Heart left ventricle (tissue), 16 donors: ENCODE measurements around the gene PCP2. TPM values are rescaled to one million over a fixed set of nuclear protein-coding genes. Genes with fewer than 3 reads are reported as not detected.

Experiments used
- ATAC-seq, 4 donors: fragments of 200-7000 bp; cut with Tn5 transposase; one replicate each; pipeline ENCODE4 v1.9.1; 2020 to 2022; ENCODE audit warnings: moderate library complexity in 4 of 4, mild to moderate bottlenecking in 3 of 4, moderate number of reproducible peaks in 1 of 4
- DNase-seq, 5 donors: peaks; one replicate each; pipeline ENCODE4 v3.0.0-alpha.2; 2020
- H3K27ac ChIP-seq, 12 donors: fragments of 200-600 bp; sonication (generic) in 4 of 12; one replicate each; pipeline versions ENCODE4 v1.5.0 to v1.8.0; 2016 to 2022; ENCODE audit warnings: mild to moderate bottlenecking in 2 of 12
- H3K27me3 ChIP-seq, 9 donors: fragments of 200-600 bp; sonication (generic) in 2 of 9; one replicate each; pipeline versions ENCODE4 v1.5.1 to v1.8.0; 2016 to 2022; ENCODE audit warnings: mild to moderate bottlenecking in 3 of 9
- H3K36me3 ChIP-seq, 9 donors: fragments of 200-600 bp; sonication (generic) in 2 of 9; one replicate each; pipeline versions ENCODE4 v1.5.0 to v1.8.0; 2018 to 2022; ENCODE audit warnings: mild to moderate bottlenecking in 2 of 9
- H3K4me1 ChIP-seq, 12 donors: fragments of 200-600 bp; sonication (generic) in 4 of 12; one replicate each; pipeline versions ENCODE4 v1.5.0 to v1.8.0; 2016 to 2022; ENCODE audit warnings: mild to moderate bottlenecking in 3 of 12
- H3K4me3 ChIP-seq, 12 donors: fragments of 200-600 bp; sonication (generic) in 4 of 12; one replicate each; pipeline versions ENCODE4 v1.5.0 to v1.8.0; 2017 to 2022; ENCODE audit warnings: mild to moderate bottlenecking in 9 of 12, moderate library complexity in 4 of 12
- H3K9me3 ChIP-seq, 12 donors: fragments of 200-600 bp; sonication (generic) in 4 of 12; one replicate each; pipeline versions ENCODE4 v1.5.0 to v1.8.0; 2016 to 2022; ENCODE audit warnings: mild to moderate bottlenecking in 1 of 12
- POLR2A ChIP-seq, 2 donors: fragments of 450-650 bp; IDR thresholded peaks; one replicate each; pipeline ENCODE4 v1.6.1; 2017; ENCODE audit warnings: antibody characterized with exemption in 2 of 2, mild to moderate bottlenecking in 2 of 2, moderate library complexity in 2 of 2
- WGBS, 4 donors: extraction: QIAGEN DNeasy Blood & Tissue Kit in 2 of 4; methylation state at CpG; one replicate each; pipeline versions ENCODE4 v1.1.5 to v1.1.7; 2013 to 2018; 5-methylcytosine and 5-hydroxymethylcytosine counted together
- intact Hi-C, 10 donors: fragments of 100-400 bp; cut with DNase I; formaldehyde crosslinking; loops; one replicate each; pipeline versions ENCODE4 v1.11.1 to v1.14.2; 2022
- polyA plus RNA-seq, 2 donors: library from polyadenylated mRNA; stranded (reverse); fragments of 200-250 nt; gene quantifications; one replicate each; pipeline ENCODE4 v1.2.3, GENCODE V29; 2013
- total RNA-seq, 9 donors: library from RNA; depleted of rRNA in 2 of 9; stranded (reverse); fragments of >200 nt in 2 of 9; fragmentation: NEBNext Ultra II Directional in 3 of 9; extraction: Animal tissue kit (Norgen Biotek cat#: 25700) in 3 of 9; gene quantifications; one replicate each; pipeline versions ENCODE4 v1.1.0 to v1.2.4, GENCODE V29; 2016 to 2023
- TF ChIP-seq, protein P1 (sequence below), 12 donors: fragments of 200-600 bp; sonication (generic) in 4 of 12; IDR thresholded peaks; one replicate each; pipeline versions ENCODE4 v1.5.0 to v1.8.0; 2018 to 2022; ENCODE audit warnings: antibody characterized with exemption in 12 of 12, mild to moderate bottlenecking in 5 of 12
- donor health status: ischemic (EF 13 %, LVEDD 7.1; RV severe dilation, severe dysfunction).
- donor health status: healthy with polysubstance abuse.
- donor health status: DM: no; HTN: yes; CAD: no.
- donor health status: DM: no; HTN: no; CAD: no.
- donor health status: ischemic (EF 25% LVEDD 6.9; RV normal size, moderate dysfunction).
- donor health status: ischemic (EF 25% LVEDD 5.7; RV mildly dilated, moderate dysfunction).
- donor health status: healthy.
- donor health status: DM: yes; HTN: yes; CAD: no.
- donor health status: ischemic (EF 35%, LVEDD 5.7; RV mildly dilated, moderate dysfunction).
- donor health status: nonischemic (EF 11% LVEDD 7.7; RV severe dilation, severe dysfunction).
- donor health status: DM: yes; HTN: yes; CAD: no.
- donor health status: PGD.
- donor health status: ischemic (EF 29% LVEDD 5.4; RV normal size, mild dysfunction).
- donor health status: nonischemic (EF 23%, LVEDD 6.1; RV moderate dilation, normal function).

The PCP2 gene
- total and polyA plus RNA-seq, 11 donors: 0.54 to 3.0 (median 1.3) TPM

GRCh38 chr19:7663706-7664105 lies 30.2 kb upstream of the PCP2 start:
- no peak for DNase-seq
- H3K27me3 ChIP-seq: peaks cover 0 to 28% (median 0%) of the 10 kb centered on the region in 9 donors
- H3K36me3 ChIP-seq: no peaks in the 10 kb centered on the region
- no peaks in the 10 kb centered on the region for H3K9me3 ChIP-seq
- intact Hi-C loops: loop anchor here in 1 of 10 donors (10.0 kb wide), 1 partner anchor 99 kb away; no protein-coding TSS in a partner anchor
- no peak for ATAC-seq
- TF ChIP-seq, protein P1, sequence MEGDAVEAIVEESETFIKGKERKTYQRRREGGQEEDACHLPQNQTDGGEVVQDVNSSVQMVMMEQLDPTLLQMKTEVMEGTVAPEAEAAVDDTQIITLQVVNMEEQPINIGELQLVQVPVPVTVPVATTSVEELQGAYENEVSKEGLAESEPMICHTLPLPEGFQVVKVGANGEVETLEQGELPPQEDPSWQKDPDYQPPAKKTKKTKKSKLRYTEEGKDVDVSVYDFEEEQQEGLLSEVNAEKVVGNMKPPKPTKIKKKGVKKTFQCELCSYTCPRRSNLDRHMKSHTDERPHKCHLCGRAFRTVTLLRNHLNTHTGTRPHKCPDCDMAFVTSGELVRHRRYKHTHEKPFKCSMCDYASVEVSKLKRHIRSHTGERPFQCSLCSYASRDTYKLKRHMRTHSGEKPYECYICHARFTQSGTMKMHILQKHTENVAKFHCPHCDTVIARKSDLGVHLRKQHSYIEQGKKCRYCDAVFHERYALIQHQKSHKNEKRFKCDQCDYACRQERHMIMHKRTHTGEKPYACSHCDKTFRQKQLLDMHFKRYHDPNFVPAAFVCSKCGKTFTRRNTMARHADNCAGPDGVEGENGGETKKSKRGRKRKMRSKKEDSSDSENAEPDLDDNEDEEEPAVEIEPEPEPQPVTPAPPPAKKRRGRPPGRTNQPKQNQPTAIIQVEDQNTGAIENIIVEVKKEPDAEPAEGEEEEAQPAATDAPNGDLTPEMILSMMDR (IDR thresholded peaks at IDR 0.05): no peak
- no peak for TF ChIP-seq POLR2A (IDR thresholded peaks at IDR 0.05)
- no peak overlapping the region for H3K4me3 ChIP-seq
- no peaks in the 10 kb centered on the region for H3K4me1 ChIP-seq
- no peak overlapping the region for H3K27ac ChIP-seq
- WGBS, 4 donors: 59 to 71% (median 70%) methylated on average over 7 of the region's 7 CpGs

DNA sequence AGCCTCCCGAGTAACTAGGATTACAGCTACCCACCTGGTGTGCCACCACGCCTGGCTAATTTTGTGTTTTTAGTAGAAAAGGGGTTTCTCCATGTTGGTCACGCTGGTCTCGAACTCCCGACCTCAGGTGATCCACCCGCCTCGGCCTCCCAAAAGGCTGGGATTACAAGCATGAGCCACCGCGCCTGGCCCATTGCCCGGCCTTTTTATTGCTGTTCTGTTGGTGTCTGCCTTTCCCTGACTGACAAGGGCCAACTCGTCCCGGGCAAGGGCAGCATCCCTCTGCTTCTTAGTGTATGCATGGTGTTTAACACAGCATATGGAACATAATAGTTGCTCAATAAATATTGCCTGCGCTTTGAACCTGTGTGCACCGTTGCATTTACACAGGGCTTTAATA lies 29.1 kb upstream of the PCP2 start:
- no peak overlapping the region for H3K27ac ChIP-seq
- TF ChIP-seq POLR2A (IDR thresholded peaks at IDR 0.05): no peak
- TF ChIP-seq, protein P1 (IDR thresholded peaks at IDR 0.05): no peak
- H3K4me3 ChIP-seq: no peak overlapping the region
- H3K4me1 ChIP-seq: peaks cover 0 to 10% (median 0%) of the 10 kb centered on the region in 12 donors
- H3K27me3 ChIP-seq: peaks cover 0 to 26% (median 0%) of the 10 kb centered on the region in 9 donors
- ATAC-seq (no peak), DNase-seq (no peak)
- H3K36me3 ChIP-seq: no peaks in the 10 kb centered on the region
- intact Hi-C loops: loop anchor here in 1 of 10 donors (10.0 kb wide), 1 partner anchor 98 kb away; no protein-coding TSS in a partner anchor
- WGBS, 4 donors: 86 to 90% (median 88%) methylated on average over 14 of the region's 14 CpGs
- H3K9me3 ChIP-seq: no peaks in the 10 kb centered on the region

GRCh38 chr19:7661744-7662538 lies 28.4 kb upstream of the PCP2 start:
- WGBS, 4 donors: 69 to 81% (median 79%) methylated on average over 8 of the region's 8 CpGs
- DNase-seq: no peak
- Histone ChIP-seq H3K4me3 (no peak overlapping the region), H3K36me3 (no peaks in the 10 kb centered on the region), H3K4me1 (peaks cover 0 to 16% (median 0%) of the 10 kb centered on the region in 12 donors), H3K27ac (no peak overlapping the region), H3K27me3 (peaks cover 0 to 26% (median 0%) of the 10 kb centered on the region in 9 donors), H3K9me3 (no peaks in the 10 kb centered on the region)
- TF ChIP-seq POLR2A (IDR thresholded peaks at IDR 0.05): no peak
- TF ChIP-seq, protein P1 (IDR thresholded peaks at IDR 0.05): no peak
- intact Hi-C loops: loop anchor here in 1 of 10 donors (10.0 kb wide), 1 partner anchor 97 kb away; no protein-coding TSS in a partner anchor
- no peak for ATAC-seq

- ATAC-seq: no peak
These were observed 24.7 kb upstream of the PCP2 start for GRCh38 chr19:7658219-7658686.

More at GRCh38 chr19:7658219-7658686, 24.7 kb upstream of the PCP2 start:
- 33 to 40% (median 35%) methylated on average over 9 of the region's 9 CpGs for WGBS, 4 donors
- intact Hi-C loops: loop anchor here in 3 of 10 donors (10.0 kb wide), 3 partner anchors 137 to 247 kb away; partner anchors contain the start of gene MAP2K7 (in 1 of the 3)
- peak overlapping the region in 1 of 12 donors; percentile 5 for H3K4me3 ChIP-seq
- H3K9me3 ChIP-seq: no peaks in the 10 kb centered on the region
- H3K27me3 ChIP-seq: peaks cover 0 to 22% (median 0%) of the 10 kb centered on the region in 9 donors
- no peak for DNase-seq
- H3K36me3 ChIP-seq: no peaks in the 10 kb centered on the region
- H3K4me1 ChIP-seq: peaks cover 0 to 27% (median 0%) of the 10 kb centered on the region in 12 donors
- peak overlapping the region in 1 of 12 donors; percentile 56 for H3K27ac ChIP-seq
- TF ChIP-seq, protein P1 (IDR thresholded peaks at IDR 0.05): no peak
- no peak for TF ChIP-seq POLR2A (IDR thresholded peaks at IDR 0.05)
